ENCODE data around the gene AKT2. TPM values are rescaled to one million over a fixed set of nuclear protein-coding genes. Genes with fewer than 3 reads are reported as not detected.

Gene AKT2
- total RNA-seq, 1 experiment from 2014 or later, result 150 TPM

DNA sequence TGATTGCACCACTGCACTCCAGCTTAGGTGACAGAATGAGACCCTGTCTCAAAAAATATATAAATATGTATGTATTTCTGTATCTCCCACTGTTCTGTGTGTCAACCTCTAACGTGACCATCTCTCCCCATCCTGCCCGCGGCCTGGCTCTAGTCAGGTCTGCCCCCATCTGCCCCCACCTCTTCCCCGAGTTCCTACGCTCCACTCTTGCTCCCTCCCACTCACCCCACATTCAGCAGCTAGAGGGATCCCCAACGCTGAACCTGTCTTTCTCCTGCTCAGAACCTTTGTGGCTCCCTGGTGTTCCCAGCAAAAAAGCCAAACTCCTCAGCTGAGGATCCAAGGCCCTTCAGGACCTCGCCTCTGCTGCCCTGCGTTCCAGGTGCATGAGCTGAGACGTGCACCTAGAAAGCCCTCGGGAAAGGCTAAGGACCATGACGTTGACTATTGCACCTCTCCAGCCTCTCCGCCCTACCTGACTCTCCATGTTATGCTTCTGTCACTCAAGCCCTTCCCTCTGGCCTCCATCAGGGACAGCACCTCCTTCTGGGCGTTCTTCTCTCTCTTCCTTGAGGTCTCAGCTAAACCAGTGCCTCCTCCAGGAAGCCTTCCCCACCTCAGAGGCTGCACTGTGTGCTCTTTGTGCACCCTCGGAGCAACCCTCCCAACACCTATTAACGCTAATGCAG is 18.1 kb downstream of the AKT2 start:
- TF ChIP-seq, protein P1, sequence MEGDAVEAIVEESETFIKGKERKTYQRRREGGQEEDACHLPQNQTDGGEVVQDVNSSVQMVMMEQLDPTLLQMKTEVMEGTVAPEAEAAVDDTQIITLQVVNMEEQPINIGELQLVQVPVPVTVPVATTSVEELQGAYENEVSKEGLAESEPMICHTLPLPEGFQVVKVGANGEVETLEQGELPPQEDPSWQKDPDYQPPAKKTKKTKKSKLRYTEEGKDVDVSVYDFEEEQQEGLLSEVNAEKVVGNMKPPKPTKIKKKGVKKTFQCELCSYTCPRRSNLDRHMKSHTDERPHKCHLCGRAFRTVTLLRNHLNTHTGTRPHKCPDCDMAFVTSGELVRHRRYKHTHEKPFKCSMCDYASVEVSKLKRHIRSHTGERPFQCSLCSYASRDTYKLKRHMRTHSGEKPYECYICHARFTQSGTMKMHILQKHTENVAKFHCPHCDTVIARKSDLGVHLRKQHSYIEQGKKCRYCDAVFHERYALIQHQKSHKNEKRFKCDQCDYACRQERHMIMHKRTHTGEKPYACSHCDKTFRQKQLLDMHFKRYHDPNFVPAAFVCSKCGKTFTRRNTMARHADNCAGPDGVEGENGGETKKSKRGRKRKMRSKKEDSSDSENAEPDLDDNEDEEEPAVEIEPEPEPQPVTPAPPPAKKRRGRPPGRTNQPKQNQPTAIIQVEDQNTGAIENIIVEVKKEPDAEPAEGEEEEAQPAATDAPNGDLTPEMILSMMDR (conservative IDR thresholded peaks at IDR 0.05), result peak; percentile 32; the same call in 2 of the 3 replicates
- H2BK120ac ChIP-seq (ENCODE audit: low read depth, low read length, poor library complexity, severe bottlenecking), result no peak overlapping the region
- Mint-ChIP-seq H3K27me3 (ENCODE audit: low read depth) (no peaks in the 10 kb centered on the region; the same call in 1 of the 2 replicates), H3K9me3 (no peaks in the 10 kb centered on the region), H3K36me3 (ENCODE audit: insufficient read depth in 1 of 3, low read depth in 3 of 3) (peaks cover 17 to 33% (median 31%) of the 10 kb centered on the region in 3 experiments; a peak in 6 of 7 replicates), H3K4me3 (no peak overlapping the region), H3K27ac (peak overlapping the region; percentile 31 to 61 (median 37); a peak in 6 of 7 replicates), H3K4me1 (peaks cover 34 to 37% of the 10 kb centered on the region in 2 experiments)
- no peaks in the 10 kb centered on the region for H3K79me1 ChIP-seq (ENCODE audit: insufficient read depth, low read depth, low read length, poor library complexity, severe bottlenecking)
- no peak overlapping the region for H2BK12ac ChIP-seq (ENCODE audit: insufficient read length, low read depth, low read length)
- no peaks in the 10 kb centered on the region for H3K9me3 ChIP-seq (ENCODE audit: control insufficient read depth, low read depth, low read length)
- H3K9ac ChIP-seq (ENCODE audit: extremely low read depth, insufficient read length, low read length), result no peak overlapping the region
- no peak overlapping the region for H2AFZ ChIP-seq (ENCODE audit: low read length)
- H4K5ac ChIP-seq (ENCODE audit: insufficient read length, low read depth, low read length), result no peak overlapping the region
- no peak overlapping the region for H3K23ac ChIP-seq (ENCODE audit: insufficient read length, low read depth, low read length)
- H3K27me3 ChIP-seq (ENCODE audit: insufficient read depth, low read length), result no peaks in the 10 kb centered on the region
- no peaks in the 10 kb centered on the region; the same call in 1 of the 2 replicates for H3K79me2 ChIP-seq (ENCODE audit: insufficient read depth, low read length)
- H4K20me1 ChIP-seq (ENCODE audit: control insufficient read depth, insufficient read depth, insufficient read length), result peaks cover 2% of the 10 kb centered on the region
- H3K4ac ChIP-seq (ENCODE audit: low read depth, low read length), result no peak overlapping the region
- no peak overlapping the region for H3K56ac ChIP-seq (ENCODE audit: insufficient read length, low read depth, low read length)
- H3T11ph ChIP-seq (ENCODE audit: low read length), result no peak overlapping the region
- no CpG with 5 or more reads among the region's 15 CpGs for WGBS (ENCODE audit: extremely low coverage, insufficient read length, low lambda C conversion rate)
- no peak for DNase-seq
- H4K8ac ChIP-seq (replicated peaks; ENCODE audit: insufficient read length, low read depth, low read length), result no peak overlapping the region
- no peak overlapping the region for H3K4me2 ChIP-seq (ENCODE audit: insufficient read depth, insufficient read length, low read length)
- H2BK20ac ChIP-seq (ENCODE audit: low read depth, low read length, poor library complexity, severe bottlenecking), result no peak overlapping the region
- no peak overlapping the region for H3K18ac ChIP-seq (ENCODE audit: insufficient read length, low read depth, low read length)
- no peaks in the 10 kb centered on the region for H3K4me1 ChIP-seq (ENCODE audit: insufficient read depth, low read length)
- H4K91ac ChIP-seq (ENCODE audit: insufficient read length, low read depth, low read length), result no peak overlapping the region
- H3K23me2 ChIP-seq (ENCODE audit: insufficient read length, low read depth, low read length, poor library complexity, severe bottlenecking), result no peaks in the 10 kb centered on the region
- no peak overlapping the region for H2BK15ac ChIP-seq (ENCODE audit: low read depth, low read length)
- H3K27ac ChIP-seq (ENCODE audit: insufficient read length, low read depth, low read length), result no peak overlapping the region
- no peak overlapping the region for H3K14ac ChIP-seq (ENCODE audit: insufficient read depth, low read length)
- H2AK5ac ChIP-seq (ENCODE audit: insufficient read length, low read length), result no peak overlapping the region
- no peak overlapping the region for H2BK5ac ChIP-seq (ENCODE audit: insufficient read length, low read length)
